Upper lobe of right lung (tissue), 1 donor: Measurements from ENCODE around the gene SGMS1. TPM values are rescaled to one million over a fixed set of nuclear protein-coding genes. Genes with fewer than 3 reads are reported as not detected.

Source experiments
- ATAC-seq: fragments of 200-7000 bp; cut with Tn5 transposase; one replicate; pipeline ENCODE4 v1.9.1; 2020; ENCODE audit warnings: mild to moderate bottlenecking, moderate library complexity
- DNase-seq: peaks from one replicate; pipeline ENCODE4 v3.0.0-alpha.2; 2020
- H3K27ac ChIP-seq: fragments of 200-600 bp; one replicate; pipeline ENCODE4 v1.8.0; 2022
- H3K27me3 ChIP-seq: fragments of 200-600 bp; one replicate; pipeline ENCODE4 v1.8.0; 2022; ENCODE audit warnings: mild to moderate bottlenecking
- H3K36me3 ChIP-seq: fragments of 200-600 bp; one replicate; pipeline ENCODE4 v1.8.0; 2022
- H3K4me1 ChIP-seq: fragments of 200-600 bp; one replicate; pipeline ENCODE4 v1.8.0; 2022
- H3K4me3 ChIP-seq: fragments of 200-600 bp; one replicate; pipeline ENCODE4 v1.8.0; 2022; ENCODE audit warnings: mild to moderate bottlenecking
- H3K9me3 ChIP-seq: fragments of 200-600 bp; one replicate; pipeline ENCODE4 v1.8.0; 2022
- intact Hi-C: fragments of 100-400 bp; cut with DNase I; formaldehyde crosslinking; loops from one replicate; pipeline ENCODE4 v1.11.0; 2022
- total RNA-seq: library from RNA; stranded (reverse); fragmentation: NEBNext Ultra II Directional; extraction: Animal tissue kit (Norgen Biotek cat#: 25700); gene quantifications from one replicate; pipeline ENCODE4 v1.2.1, GENCODE V29; 2021
- TF ChIP-seq, protein P1 (sequence below): fragments of 200-600 bp; IDR thresholded peaks from one replicate; pipeline ENCODE4 v1.8.0; 2022; ENCODE audit warnings: antibody characterized with exemption
- donor health status: DM: no; HTN: yes; CAD: no; lungs with severe emphysema.

The SGMS1 gene
- total RNA-seq, 1 donor from 2014 or later, result 73.1 TPM

DNA sequence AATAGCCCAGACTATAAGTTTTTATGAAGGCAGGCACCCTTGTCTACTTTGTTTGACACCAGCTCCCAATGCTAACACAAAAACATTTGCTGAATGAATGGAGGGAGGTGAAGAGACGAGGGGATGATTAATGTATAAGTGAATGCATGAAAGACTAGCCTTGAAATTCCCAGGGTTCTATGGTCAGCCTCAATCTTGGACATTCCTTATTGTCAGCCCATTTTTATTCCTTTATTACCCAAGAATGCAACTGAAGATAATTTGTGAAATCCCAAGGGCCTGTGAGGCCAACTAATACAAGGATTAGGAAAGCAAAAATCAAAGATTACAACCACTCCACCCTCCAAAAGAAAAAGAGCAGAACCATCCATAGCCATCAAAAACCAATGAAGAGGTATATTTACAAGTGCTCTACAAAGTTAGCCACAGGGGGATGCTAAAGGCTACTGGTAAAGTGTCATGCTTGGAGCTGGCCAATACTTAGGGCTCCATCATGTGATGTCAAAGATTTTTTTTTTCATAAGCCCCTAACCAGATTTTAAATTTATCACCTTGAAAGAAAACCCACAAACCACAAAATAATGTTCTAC lies 332.4 kb downstream of the SGMS1 start:
- Histone ChIP-seq H3K27ac (no peak overlapping the region), H3K36me3 (no peaks in the 10 kb centered on the region), H3K4me1 (peaks cover 6% of the 10 kb centered on the region), H3K4me3 (no peak overlapping the region), H3K27me3 (no peaks in the 10 kb centered on the region), H3K9me3 (no peaks in the 10 kb centered on the region)
- no peak for DNase-seq
- TF ChIP-seq, protein P1, sequence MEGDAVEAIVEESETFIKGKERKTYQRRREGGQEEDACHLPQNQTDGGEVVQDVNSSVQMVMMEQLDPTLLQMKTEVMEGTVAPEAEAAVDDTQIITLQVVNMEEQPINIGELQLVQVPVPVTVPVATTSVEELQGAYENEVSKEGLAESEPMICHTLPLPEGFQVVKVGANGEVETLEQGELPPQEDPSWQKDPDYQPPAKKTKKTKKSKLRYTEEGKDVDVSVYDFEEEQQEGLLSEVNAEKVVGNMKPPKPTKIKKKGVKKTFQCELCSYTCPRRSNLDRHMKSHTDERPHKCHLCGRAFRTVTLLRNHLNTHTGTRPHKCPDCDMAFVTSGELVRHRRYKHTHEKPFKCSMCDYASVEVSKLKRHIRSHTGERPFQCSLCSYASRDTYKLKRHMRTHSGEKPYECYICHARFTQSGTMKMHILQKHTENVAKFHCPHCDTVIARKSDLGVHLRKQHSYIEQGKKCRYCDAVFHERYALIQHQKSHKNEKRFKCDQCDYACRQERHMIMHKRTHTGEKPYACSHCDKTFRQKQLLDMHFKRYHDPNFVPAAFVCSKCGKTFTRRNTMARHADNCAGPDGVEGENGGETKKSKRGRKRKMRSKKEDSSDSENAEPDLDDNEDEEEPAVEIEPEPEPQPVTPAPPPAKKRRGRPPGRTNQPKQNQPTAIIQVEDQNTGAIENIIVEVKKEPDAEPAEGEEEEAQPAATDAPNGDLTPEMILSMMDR, result peak; percentile 24
- no peak for ATAC-seq
- intact Hi-C loops, result no loop called here

DNA sequence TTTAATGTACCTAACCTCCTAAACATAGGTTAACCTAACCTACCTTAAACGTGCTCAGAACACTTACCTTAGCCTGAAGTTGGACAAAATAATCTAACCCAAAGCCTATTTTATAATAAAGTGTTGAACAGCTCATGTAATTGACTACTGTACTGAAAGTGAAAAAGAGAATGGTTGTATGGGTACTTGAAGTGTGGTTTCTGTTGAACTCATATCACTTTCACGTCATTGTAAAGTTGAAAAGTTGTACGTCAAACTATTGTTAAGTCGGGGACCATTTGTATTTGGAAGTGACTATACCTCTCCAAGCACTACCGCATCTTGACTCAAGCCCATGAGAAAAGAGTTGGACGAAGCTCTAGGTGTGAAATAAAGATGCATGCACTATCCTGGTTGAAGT lies 334.6 kb downstream of the SGMS1 start:
- TF ChIP-seq, protein P1, result no peak
- Histone ChIP-seq H3K27me3 (no peaks in the 10 kb centered on the region), H3K4me3 (no peak overlapping the region), H3K27ac (no peak overlapping the region), H3K4me1 (peaks cover 10% of the 10 kb centered on the region), H3K36me3 (no peaks in the 10 kb centered on the region), H3K9me3 (no peaks in the 10 kb centered on the region)
- intact Hi-C loops, result no loop called here
- ATAC-seq, result no peak
- DNase-seq, result no peak

DNA sequence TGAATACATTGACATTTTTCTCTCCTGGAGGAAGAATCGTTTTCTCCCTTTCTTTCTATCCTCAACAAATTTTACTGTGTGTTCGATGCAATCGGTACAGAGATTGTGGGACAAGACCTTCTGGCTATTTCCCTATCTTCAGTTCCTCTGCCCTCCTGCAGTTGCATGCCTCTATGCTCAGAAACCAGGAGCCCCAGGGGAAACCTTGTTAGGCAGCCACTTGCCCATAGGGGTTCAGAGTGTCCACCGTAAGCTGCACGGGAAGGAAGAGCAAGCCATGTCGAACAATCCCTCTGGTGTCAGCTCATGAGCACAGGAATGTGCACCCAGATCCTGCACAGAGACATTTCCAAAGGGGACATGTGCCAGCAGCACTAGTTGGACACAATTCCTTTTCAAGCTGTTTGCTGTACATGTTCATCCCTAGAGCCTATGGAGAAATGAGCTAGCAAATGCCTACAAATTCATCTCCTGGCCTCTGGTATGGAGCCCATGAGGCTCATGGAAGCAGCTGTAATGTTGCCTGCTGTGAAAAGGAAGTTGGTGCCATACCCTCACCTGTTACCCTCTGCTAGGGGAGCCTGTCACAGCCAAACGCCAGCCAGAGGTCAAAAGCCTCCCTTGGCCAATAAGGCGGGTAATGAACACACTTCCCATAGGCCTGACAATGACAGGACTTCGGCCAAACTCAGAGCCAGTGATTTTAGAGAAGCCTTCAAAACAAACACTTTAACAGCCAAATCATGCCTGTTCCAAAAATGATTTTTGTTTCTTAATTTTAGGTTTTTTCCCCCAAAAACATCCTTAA lies 336.6 kb downstream of the SGMS1 start:
- no peaks in the 10 kb centered on the region for H3K27me3 ChIP-seq
- no peak overlapping the region for H3K4me3 ChIP-seq
- intact Hi-C loops, result no loop called here
- ATAC-seq (no peak), DNase-seq (no peak)
- no peak overlapping the region for H3K27ac ChIP-seq
- H3K36me3 ChIP-seq, result no peaks in the 10 kb centered on the region
- H3K9me3 ChIP-seq, result no peaks in the 10 kb centered on the region
- TF ChIP-seq, protein P1, result no peak
- H3K4me1 ChIP-seq, result peaks cover 10% of the 10 kb centered on the region

DNA sequence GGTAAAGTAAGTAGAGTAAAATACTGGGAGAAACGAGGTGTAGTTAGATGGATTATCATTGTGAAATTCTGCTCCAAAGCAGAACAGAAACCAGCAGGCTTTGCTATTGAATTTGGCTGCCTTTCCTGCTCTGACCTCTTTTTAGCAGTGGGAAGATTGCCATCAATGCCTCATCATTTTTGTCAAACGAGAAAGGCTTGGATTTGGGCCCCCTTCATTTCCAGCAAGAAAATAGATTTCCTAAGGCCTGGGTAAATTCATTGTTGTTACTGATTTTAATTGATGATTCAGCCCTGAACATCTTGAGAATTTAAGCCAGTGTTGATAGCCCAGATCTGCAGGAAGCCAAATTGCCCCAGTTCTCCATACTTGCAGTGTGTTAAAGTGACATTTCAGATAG lies 337.2 kb downstream of the SGMS1 start:
- DNase-seq (no peak), ATAC-seq (no peak)
- Histone ChIP-seq H3K36me3 (no peaks in the 10 kb centered on the region), H3K9me3 (no peaks in the 10 kb centered on the region), H3K27ac (no peak overlapping the region), H3K27me3 (no peaks in the 10 kb centered on the region), H3K4me3 (no peak overlapping the region), H3K4me1 (peaks cover 10% of the 10 kb centered on the region)
- intact Hi-C loops, result no loop called here
- TF ChIP-seq, protein P1, result no peak

DNA sequence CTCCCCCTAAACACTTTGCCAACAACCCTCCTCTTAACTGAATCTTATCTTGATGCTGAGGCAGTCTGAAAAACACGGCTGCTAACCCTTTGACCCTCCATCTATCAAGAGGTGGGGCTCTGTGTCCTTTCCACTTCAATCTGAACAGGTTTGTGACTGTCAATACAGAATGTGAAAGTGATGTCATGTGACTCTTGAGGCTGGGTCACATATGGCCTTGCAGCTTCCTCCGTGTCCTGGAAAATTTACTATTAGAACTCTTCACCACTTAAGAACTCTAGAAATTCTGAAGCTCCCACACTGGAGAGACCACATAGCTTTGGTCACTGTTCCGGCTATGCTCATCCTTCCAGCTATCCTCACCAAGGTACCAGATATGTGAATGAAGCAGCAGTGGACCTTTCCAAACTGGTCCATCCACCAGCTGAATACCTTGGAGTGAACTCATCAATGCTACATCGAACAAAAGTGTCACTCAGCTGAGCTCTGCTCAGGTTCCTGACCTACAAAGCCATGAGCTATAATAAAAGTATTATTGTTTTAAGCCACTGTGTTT lies 341.7 kb downstream of the SGMS1 start:
- Histone ChIP-seq H3K9me3 (no peaks in the 10 kb centered on the region), H3K27me3 (no peaks in the 10 kb centered on the region), H3K4me3 (no peak overlapping the region), H3K36me3 (no peaks in the 10 kb centered on the region), H3K4me1 (peaks cover 9% of the 10 kb centered on the region), H3K27ac (no peak overlapping the region)
- DNase-seq (no peak), ATAC-seq (no peak)
- intact Hi-C loops, result no loop called here
- TF ChIP-seq, protein P1, result no peak
